ENCODE data around the gene LMBRD2. TPM values are rescaled to one million over a fixed set of nuclear protein-coding genes. Genes with fewer than 3 reads are reported as not detected.

LMBRD2 gene
- total and polyA plus RNA-seq, 2 of the 8 experiments (the other 6 are each of a cell fraction or from before 2014, with no cell fraction given): 1.1 to 4.1 TPM

DNA sequence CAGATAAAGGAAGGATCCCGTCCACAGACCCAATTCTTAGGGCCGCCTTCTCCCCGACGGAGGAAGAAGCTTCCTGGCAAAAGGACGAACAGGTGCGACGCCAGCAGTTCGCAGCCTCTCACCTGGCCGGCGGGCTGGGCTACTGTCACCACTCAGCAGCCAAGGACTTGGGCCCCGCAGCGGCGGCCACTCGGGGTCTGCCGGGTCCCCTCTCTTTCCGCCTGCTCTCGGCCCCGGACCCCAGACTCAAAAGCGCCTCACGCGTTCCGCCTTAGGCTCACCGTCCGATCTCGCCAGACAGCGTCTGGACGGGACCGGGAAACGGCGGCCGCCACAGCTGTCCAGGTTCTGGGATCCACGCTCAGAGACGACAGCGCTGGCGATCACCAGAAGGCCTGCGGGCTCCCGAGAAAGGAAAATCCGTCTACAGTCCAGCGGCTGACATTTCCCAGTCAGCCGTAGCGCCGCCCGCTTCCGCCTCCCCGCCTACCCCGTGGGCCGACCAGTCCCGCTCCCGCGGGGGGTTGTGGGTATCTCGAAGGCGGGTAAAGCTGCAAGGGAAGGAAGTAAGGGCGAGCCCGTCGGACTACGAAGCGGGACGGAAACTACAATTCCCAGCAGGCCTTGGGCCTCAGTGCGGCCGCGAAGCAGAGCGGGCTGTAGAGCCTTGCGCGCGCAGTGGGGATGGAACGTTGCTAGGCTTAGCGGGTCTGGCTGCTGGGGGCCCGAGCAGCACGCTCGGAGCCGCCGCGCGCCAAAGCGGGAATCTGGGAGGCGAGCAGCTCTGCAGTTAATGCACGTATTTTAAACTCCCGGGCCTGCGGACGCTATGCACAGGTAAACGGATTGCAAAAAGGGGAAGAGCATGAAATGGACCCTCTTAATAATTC is at the start of gene LMBRD2, which contains the start of gene SKP2 (continued):
- TF ChIP-seq KDM1A (IDR thresholded peaks at IDR 0.05; ENCODE audit: borderline replicate concordance, low read length): no peak
- TF ChIP-seq, protein P1, sequence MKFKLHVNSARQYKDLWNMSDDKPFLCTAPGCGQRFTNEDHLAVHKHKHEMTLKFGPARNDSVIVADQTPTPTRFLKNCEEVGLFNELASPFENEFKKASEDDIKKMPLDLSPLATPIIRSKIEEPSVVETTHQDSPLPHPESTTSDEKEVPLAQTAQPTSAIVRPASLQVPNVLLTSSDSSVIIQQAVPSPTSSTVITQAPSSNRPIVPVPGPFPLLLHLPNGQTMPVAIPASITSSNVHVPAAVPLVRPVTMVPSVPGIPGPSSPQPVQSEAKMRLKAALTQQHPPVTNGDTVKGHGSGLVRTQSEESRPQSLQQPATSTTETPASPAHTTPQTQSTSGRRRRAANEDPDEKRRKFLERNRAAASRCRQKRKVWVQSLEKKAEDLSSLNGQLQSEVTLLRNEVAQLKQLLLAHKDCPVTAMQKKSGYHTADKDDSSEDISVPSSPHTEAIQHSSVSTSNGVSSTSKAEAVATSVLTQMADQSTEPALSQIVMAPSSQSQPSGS (IDR thresholded peaks at IDR 0.05; ENCODE audit: low read length): no peak
- no peak for TF ChIP-seq RNF2 (IDR thresholded peaks at IDR 0.05; ENCODE audit: borderline replicate concordance, low read depth, low read length, missing control alignments, poor library complexity, severe bottlenecking)
- TF ChIP-seq, protein P2, sequence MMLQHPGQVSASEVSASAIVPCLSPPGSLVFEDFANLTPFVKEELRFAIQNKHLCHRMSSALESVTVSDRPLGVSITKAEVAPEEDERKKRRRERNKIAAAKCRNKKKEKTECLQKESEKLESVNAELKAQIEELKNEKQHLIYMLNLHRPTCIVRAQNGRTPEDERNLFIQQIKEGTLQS (IDR thresholded peaks at IDR 0.05; ENCODE audit: insufficient read depth, low read depth, low read length): no peak
- no peak for TF ChIP-seq TAF7 (optimal IDR thresholded peaks at IDR 0.05; ENCODE audit: borderline replicate concordance, low read depth, low read length)
- TF ChIP-seq SIRT6 (IDR thresholded peaks at IDR 0.05; ENCODE audit: low read length): no peak
- TF ChIP-seq RBBP5 (IDR thresholded peaks at IDR 0.05; ENCODE audit: borderline replicate concordance, low read depth, low read length): peak; percentile 81
- peak; percentile 63 for TF ChIP-seq PHF8 (conservative IDR thresholded peaks at IDR 0.05; ENCODE audit: low read depth, low read length)
- TF ChIP-seq ZNF274 (IDR thresholded peaks at IDR 0.05; ENCODE audit: borderline replicate concordance, extremely low read depth, low read length): no peak
- TF ChIP-seq, protein P3, sequence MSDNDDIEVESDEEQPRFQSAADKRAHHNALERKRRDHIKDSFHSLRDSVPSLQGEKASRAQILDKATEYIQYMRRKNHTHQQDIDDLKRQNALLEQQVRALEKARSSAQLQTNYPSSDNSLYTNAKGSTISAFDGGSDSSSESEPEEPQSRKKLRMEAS (IDR thresholded peaks at IDR 0.05): peak; percentile 62; the same call in 1 of the 2 replicates
- no peak for TF ChIP-seq CTBP2 (IDR thresholded peaks at IDR 0.05; ENCODE audit: borderline replicate concordance, insufficient read depth, insufficient read length, low read length)
- TF ChIP-seq SRF (IDR thresholded peaks at IDR 0.05; ENCODE audit: low read depth, low read length): no peak
- TF ChIP-seq SP4 (IDR thresholded peaks at IDR 0.05; ENCODE audit: low read length): 0 out of 2 replicates have a peak, but pooled peaks have one; percentile 49
- peak; percentile 4; the same call in 1 of the 2 replicates for TF ChIP-seq JUND (IDR thresholded peaks at IDR 0.05; ENCODE audit: low read length)
- TF ChIP-seq NRF1 (IDR thresholded peaks at IDR 0.05; ENCODE audit: low read depth, low read length): no peak
- TF ChIP-seq CHD2 (IDR thresholded peaks at IDR 0.05; ENCODE audit: low read length): 0 out of 2 replicates have a peak, but pooled peaks have one; percentile 19
- TF ChIP-seq GTF2F1 (IDR thresholded peaks at IDR 0.05; ENCODE audit: borderline replicate concordance, low read depth, low read length): no peak
- TF ChIP-seq POLR2AphosphoS5 (IDR thresholded peaks at IDR 0.05; ENCODE audit: low read depth, low read length): peak; percentile 74
- no peak for TF ChIP-seq BRCA1 (IDR thresholded peaks at IDR 0.05; ENCODE audit: low read depth, low read length)

Measured in H1 (cell line).